Measurements from ENCODE around the gene MYO6.
A peak's percentile ranks its signal among the peaks of the same experiment; 100 is the strongest.

The MYO6 gene

DNA sequence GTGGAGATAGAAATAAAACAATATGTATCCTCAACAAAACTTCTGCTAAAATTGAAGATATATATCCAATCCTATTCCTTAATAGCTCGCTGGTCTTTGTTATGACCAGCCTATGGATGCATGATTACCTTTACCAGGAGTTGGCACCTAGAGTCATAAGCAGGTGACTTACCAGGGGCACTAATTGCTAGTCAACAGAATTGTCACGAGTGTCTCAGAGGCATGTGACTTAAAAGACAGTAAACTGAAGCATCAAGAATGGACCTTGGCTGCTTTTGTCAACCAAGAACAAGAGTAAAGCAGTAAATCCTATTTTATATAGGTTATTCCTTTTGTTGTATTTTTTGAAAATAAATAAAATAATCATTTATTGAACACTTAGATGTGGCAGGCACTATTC, 115.4 kb downstream of the MYO6 start:
- no peak for TF ChIP-seq CTCF (conservative IDR thresholded peaks at IDR 0.05)
- peak overlapping the region; percentile 98 for H3K27ac ChIP-seq

DNA sequence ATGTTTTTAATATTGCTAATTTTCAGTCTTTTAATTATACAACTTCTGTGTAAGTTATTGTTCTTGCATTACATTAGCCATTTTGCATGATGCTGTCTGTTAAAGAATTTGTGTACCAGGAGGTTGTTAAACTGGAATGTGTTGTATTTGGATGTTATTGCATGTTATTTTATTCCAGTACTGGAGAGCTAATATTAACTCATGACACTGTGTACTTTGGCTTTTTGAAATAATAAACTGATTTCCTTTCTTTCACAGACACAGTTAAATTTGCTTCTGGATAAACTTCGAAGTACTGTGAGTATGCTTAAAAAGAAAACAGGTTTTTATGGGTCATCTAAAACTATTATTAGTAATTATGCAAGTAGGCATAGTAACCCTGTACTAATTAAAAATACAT, 121.3 kb downstream of the MYO6 start:
- H3K27ac ChIP-seq = peak overlapping the region; percentile 98
- TF ChIP-seq CTCF (conservative IDR thresholded peaks at IDR 0.05) = no peak

DNA sequence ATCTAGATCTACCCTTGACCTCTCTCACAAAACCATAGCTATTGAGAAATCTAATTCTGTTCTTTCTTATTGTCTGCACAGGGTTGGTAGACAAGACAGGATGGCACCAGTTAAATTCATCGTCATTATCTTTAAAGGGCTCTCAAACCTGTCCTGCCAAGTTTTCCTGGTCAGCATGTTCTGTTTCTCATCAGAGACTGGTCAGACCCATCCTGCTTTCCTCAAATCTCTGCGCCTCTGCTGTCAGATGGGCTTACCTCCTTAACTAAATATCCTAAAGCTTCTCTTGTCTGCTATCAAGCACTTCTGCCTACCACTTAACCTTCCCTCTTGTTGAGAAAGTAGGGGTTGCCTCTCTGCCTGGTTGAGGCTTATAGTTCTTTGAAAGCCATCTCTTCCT, 125.2 kb downstream of the MYO6 start:
- peak overlapping the region; percentile 98 for H3K27ac ChIP-seq
- TF ChIP-seq CTCF (conservative IDR thresholded peaks at IDR 0.05) = no peak

GRCh38 chr6:75876152-75876551, 127.1 kb downstream of the MYO6 start:
- TF ChIP-seq CTCF (conservative IDR thresholded peaks at IDR 0.05) = no peak
- peak overlapping the region; percentile 98; the same call in 1 of the 2 replicates for H3K27ac ChIP-seq

DNA sequence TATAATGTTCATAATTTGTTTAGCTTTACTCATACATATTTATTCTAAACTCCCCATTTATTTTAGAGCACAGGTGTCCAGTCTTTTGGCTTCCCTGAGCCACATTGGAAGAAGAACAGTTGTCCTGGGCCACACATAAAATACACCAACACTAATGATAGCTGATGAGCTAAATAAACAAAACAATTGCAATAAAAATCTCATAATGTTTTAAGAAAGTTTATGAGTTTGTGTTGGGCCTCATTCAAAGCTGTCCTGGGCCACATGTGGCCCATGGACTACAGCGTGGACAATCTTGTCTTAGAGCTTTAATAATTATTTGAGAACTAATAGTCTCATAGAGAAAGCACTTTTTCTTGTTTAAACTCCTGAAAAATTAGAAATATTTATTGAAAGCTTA, 131.3 kb downstream of the MYO6 start:
- no peak for TF ChIP-seq CTCF (conservative IDR thresholded peaks at IDR 0.05)
- H3K27ac ChIP-seq = peak overlapping the region; percentile 98

GRCh38 chr6:75882734-75883133, 133.7 kb downstream of the MYO6 start:
- peak overlapping the region; percentile 98; the same call in 1 of the 2 replicates for H3K27ac ChIP-seq
- no peak for TF ChIP-seq CTCF (conservative IDR thresholded peaks at IDR 0.05)

DNA sequence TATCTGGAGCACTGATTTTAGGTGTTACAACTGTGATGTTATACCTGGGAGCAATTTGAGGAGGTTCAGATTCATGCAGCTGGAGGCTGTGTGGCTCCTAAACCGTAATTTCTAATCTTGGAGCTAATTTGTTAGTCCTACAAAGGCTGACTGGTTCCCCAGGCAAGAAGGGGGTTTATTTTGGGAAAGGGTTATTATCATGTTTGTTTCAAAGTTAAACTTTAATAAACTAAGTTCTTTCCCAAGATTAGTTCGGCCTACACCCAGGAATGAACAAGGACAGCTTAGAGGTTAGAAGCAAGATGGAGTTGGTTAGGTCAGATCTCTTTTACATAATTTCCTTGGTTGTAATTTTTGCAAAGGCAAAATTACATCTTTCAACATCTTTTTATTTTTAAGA, 135.8 kb downstream of the MYO6 start:
- no peak for TF ChIP-seq CTCF (conservative IDR thresholded peaks at IDR 0.05)
- H3K27ac ChIP-seq = peak overlapping the region; percentile 7; the same call in 1 of the 2 replicates

GRCh38 chr6:75892384-75892783, 143.3 kb downstream of the MYO6 start:
- H3K27ac ChIP-seq = peak overlapping the region; percentile 32
- no peak for TF ChIP-seq CTCF (conservative IDR thresholded peaks at IDR 0.05)
